OCI-LY1 (cell line): Measurements from ENCODE around the gene KIF11.

Experiments
- H2AFZ ChIP-seq: fragments of 200-600 bp; sonication (generic), shearing (Covaris generic); 2 replicates; pipeline ENCODE4 v1.6.0; 2014; ENCODE audit warnings: antibody characterized with exemption, mild to moderate bottlenecking, low read length
- H3F3A ChIP-seq: fragments of 200-600 bp; sonication (generic), shearing (Covaris generic); 2 replicates; pipeline ENCODE4 v1.6.0; 2014; ENCODE audit warnings: mild to moderate bottlenecking, antibody characterized with exemption, low read length, moderate library complexity; ENCODE audit not compliant: insufficient read depth
- H3K27ac ChIP-seq: fragments of 200-600 bp; sonication (generic); 2 replicates; pipeline ENCODE4 v1.5.1; 2014; ENCODE audit warnings: low read length, mixed run types, mild to moderate bottlenecking, low read depth; ENCODE audit not compliant: poor library complexity, severe bottlenecking
- H3K27me3 ChIP-seq: fragments of 200-600 bp; sonication (generic); 2 replicates; pipeline ENCODE4 v1.6.0; 2014; ENCODE audit warnings: antibody characterized with exemption, mild to moderate bottlenecking, low read length, moderate library complexity; ENCODE audit not compliant: insufficient read depth
- H3K36me3 ChIP-seq: fragments of 200-600 bp; sonication (generic); 2 replicates; pipeline ENCODE4 v1.6.1; 2014; ENCODE audit warnings: mild to moderate bottlenecking, antibody characterized with exemption, low read length, moderate library complexity, mixed read lengths; ENCODE audit not compliant: insufficient read depth
- H3K4me1 ChIP-seq: fragments of 200-600 bp; sonication (generic); 2 replicates; pipeline ENCODE4 v1.5.1; 2014; ENCODE audit warnings: mild to moderate bottlenecking, low read length, moderate library complexity; ENCODE audit not compliant: insufficient read depth, severe bottlenecking
- H3K4me2 ChIP-seq: fragments of 200-600 bp; sonication (generic), shearing (Covaris generic); 2 replicates; pipeline ENCODE4 v1.6.1; 2014; ENCODE audit warnings: low read length
- H3K4me3 ChIP-seq: fragments of 200-600 bp; sonication (generic); 2 replicates; pipeline ENCODE4 v1.5.1; 2014; ENCODE audit warnings: low read length, low read depth, mild to moderate bottlenecking, mixed read lengths; ENCODE audit not compliant: poor library complexity, severe bottlenecking
- H3K79me2 ChIP-seq: fragments of 200-600 bp; shearing (Covaris generic); 2 replicates; pipeline ENCODE4 v1.6.1; 2016; ENCODE audit warnings: mixed run types, low read length, mixed read lengths; ENCODE audit not compliant: insufficient read depth
- H3K9ac ChIP-seq: fragments of 200-600 bp; sonication (generic), shearing (Covaris generic); 2 replicates; pipeline ENCODE4 v1.6.1; 2014; ENCODE audit warnings: mild to moderate bottlenecking, low read length, mixed read lengths
- H3K9me2 ChIP-seq: fragments of 200-600 bp; sonication (generic), shearing (Covaris generic); 2 replicates; pipeline ENCODE4 v1.6.1; 2014; ENCODE audit warnings: low read depth, mild to moderate bottlenecking, low read length, mixed read lengths
- H3K9me3 ChIP-seq: fragments of 200-600 bp; shearing (Covaris generic); 2 replicates; pipeline ENCODE4 v1.6.1; 2014; ENCODE audit warnings: low read length, mixed read lengths
- H4K20me1 ChIP-seq: fragments of 200-600 bp; sonication (generic), shearing (Covaris generic); 2 replicates; pipeline ENCODE4 v1.6.0; 2016; ENCODE audit warnings: mild to moderate bottlenecking, low read length; ENCODE audit not compliant: insufficient read depth
- EZH2 ChIP-seq: fragments of 200-600 bp; sonication (generic), shearing (Covaris generic); IDR thresholded peaks from 2 replicates; pipeline ENCODE4 v1.8.0; 2017; ENCODE audit warnings: borderline replicate concordance, mixed run types, mild to moderate bottlenecking, antibody characterized with exemption, low read length, moderate library complexity, mixed read lengths
- TF ChIP-seq, protein P1 (sequence below): fragments of 200-600 bp; sonication (generic), shearing (Covaris generic); IDR thresholded peaks from 2 replicates; pipeline ENCODE4 v1.5.1; 2017; ENCODE audit warnings: mild to moderate bottlenecking, antibody characterized with exemption, low read length, moderate library complexity, mixed read lengths

KIF11 gene

DNA sequence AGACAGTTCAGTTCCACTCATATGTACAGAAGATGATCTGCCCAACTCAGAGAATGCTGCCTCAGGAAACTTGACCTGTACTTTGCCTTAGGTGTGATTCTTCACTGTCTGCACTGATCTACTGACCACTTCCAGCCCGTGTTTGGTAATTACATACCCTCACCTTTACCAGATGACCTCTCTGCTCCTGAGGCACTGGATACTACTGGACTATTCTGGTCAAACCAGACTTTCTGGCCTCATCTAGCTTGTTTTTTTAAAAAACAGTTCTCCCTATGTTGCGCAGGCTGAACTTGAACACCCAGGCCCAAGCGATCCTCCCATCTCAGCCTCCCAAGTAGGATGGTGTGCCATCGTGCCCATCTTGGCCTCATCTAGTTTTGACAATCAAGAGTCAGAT is 45.3 kb upstream of the KIF11 start:
- Histone ChIP-seq H3K36me3 (peaks cover 6% of the 10 kb centered on the region; the same call in 1 of the 2 replicates), H3K4me2 (no peak overlapping the region), H3K4me1 (no peaks in the 10 kb centered on the region), H3K4me3 (no peak overlapping the region), H3K9me3 (no peaks in the 10 kb centered on the region), H4K20me1 (no peaks in the 10 kb centered on the region), H3F3A (no peaks in the 10 kb centered on the region), H2AFZ (no peak overlapping the region), H3K9ac (no peak overlapping the region), H3K9me2 (no peaks in the 10 kb centered on the region), H3K27me3 (no peaks in the 10 kb centered on the region), H3K27ac (no peak overlapping the region), H3K79me2 (0 out of 2 replicates have a peak, but pooled peaks cover 15% of the 10 kb centered on the region)
- no peak for TF ChIP-seq EZH2

DNA sequence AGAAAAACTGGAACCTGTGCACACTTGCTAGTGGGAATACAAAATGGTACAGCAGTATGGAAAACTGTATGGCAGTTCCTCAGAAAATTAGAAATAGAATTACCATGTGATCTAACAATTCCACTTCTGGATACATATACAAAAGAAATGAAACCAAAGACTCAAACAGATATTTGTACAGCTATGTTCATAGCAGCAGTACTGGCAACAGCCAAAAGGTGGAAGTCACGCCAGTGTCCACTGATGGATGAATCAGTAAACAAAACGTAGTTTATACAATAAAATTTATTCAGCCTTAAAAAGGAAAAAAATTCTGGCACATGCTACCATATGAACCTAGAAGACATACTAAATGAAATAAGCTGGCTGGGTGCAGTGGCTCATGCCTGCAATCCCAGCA is 42.0 kb upstream of the KIF11 start:
- Histone ChIP-seq H3K4me3 (no peak overlapping the region), H3K36me3 (peaks cover 27% of the 10 kb centered on the region), H3K4me2 (no peak overlapping the region), H3K4me1 (no peaks in the 10 kb centered on the region), H3K9me3 (no peaks in the 10 kb centered on the region), H3K79me2 (0 out of 2 replicates have a peak, but pooled peaks cover 15% of the 10 kb centered on the region), H3K9ac (no peak overlapping the region), H3K27ac (no peak overlapping the region), H3F3A (no peaks in the 10 kb centered on the region), H3K9me2 (no peaks in the 10 kb centered on the region), H4K20me1 (no peaks in the 10 kb centered on the region), H2AFZ (no peak overlapping the region), H3K27me3 (no peaks in the 10 kb centered on the region)
- TF ChIP-seq EZH2: no peak
- TF ChIP-seq, protein P1, sequence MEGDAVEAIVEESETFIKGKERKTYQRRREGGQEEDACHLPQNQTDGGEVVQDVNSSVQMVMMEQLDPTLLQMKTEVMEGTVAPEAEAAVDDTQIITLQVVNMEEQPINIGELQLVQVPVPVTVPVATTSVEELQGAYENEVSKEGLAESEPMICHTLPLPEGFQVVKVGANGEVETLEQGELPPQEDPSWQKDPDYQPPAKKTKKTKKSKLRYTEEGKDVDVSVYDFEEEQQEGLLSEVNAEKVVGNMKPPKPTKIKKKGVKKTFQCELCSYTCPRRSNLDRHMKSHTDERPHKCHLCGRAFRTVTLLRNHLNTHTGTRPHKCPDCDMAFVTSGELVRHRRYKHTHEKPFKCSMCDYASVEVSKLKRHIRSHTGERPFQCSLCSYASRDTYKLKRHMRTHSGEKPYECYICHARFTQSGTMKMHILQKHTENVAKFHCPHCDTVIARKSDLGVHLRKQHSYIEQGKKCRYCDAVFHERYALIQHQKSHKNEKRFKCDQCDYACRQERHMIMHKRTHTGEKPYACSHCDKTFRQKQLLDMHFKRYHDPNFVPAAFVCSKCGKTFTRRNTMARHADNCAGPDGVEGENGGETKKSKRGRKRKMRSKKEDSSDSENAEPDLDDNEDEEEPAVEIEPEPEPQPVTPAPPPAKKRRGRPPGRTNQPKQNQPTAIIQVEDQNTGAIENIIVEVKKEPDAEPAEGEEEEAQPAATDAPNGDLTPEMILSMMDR: no peak

- no peaks in the 10 kb centered on the region for H3K9me2 ChIP-seq
- TF ChIP-seq, protein P1: no peak
- no peak for TF ChIP-seq EZH2
- H3K9me3 ChIP-seq: no peaks in the 10 kb centered on the region
- H3K4me2 ChIP-seq: no peak overlapping the region
- H2AFZ ChIP-seq: no peak overlapping the region
- no peak overlapping the region for H3K27ac ChIP-seq
- no peaks in the 10 kb centered on the region for H4K20me1 ChIP-seq
- H3K36me3 ChIP-seq: peaks cover 33% of the 10 kb centered on the region
- no peaks in the 10 kb centered on the region for H3F3A ChIP-seq
- H3K27me3 ChIP-seq: no peaks in the 10 kb centered on the region
- H3K4me3 ChIP-seq: no peak overlapping the region
- 0 out of 2 replicates have a peak, but pooled peaks cover 8% of the 10 kb centered on the region for H3K79me2 ChIP-seq
- H3K4me1 ChIP-seq: no peaks in the 10 kb centered on the region
- no peak overlapping the region for H3K9ac ChIP-seq
Observed at GRCh38 chr10:92552310-92552709, 40.6 kb upstream of the KIF11 start.

DNA sequence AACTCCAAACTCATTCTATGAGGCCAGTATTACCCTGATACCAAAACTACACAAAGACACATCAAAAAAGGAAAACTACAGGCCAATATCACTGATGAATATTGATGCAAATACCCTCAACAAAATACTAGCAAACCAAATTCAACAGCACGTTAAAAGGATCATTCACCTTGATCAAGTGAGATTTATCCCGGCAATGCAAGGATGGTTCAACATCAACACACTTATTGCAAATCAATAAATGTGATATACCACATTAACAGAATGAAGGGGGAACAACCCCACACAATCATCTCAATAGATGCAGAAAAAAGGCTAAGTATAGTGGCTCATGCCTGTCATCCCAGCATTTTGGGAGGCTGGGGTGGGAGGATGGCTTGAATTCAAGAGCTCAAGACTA is 39.0 kb upstream of the KIF11 start:
- peaks cover 32% of the 10 kb centered on the region for H3K36me3 ChIP-seq
- no peaks in the 10 kb centered on the region for H3F3A ChIP-seq
- H3K9ac ChIP-seq: no peak overlapping the region
- H3K79me2 ChIP-seq: 0 out of 2 replicates have a peak, but pooled peaks cover 8% of the 10 kb centered on the region
- H3K4me1 ChIP-seq: no peaks in the 10 kb centered on the region
- no peaks in the 10 kb centered on the region for H4K20me1 ChIP-seq
- TF ChIP-seq, protein P1: no peak
- TF ChIP-seq EZH2: no peak
- H3K27ac ChIP-seq: no peak overlapping the region
- H3K9me3 ChIP-seq: no peaks in the 10 kb centered on the region
- H3K27me3 ChIP-seq: no peaks in the 10 kb centered on the region
- no peaks in the 10 kb centered on the region for H3K9me2 ChIP-seq
- H3K4me3 ChIP-seq: no peak overlapping the region
- no peak overlapping the region for H2AFZ ChIP-seq
- no peak overlapping the region for H3K4me2 ChIP-seq
